Activated naive CD8-positive, alpha-beta T cell (primary cell): ENCODE data around the gene REPIN1.
A peak's percentile ranks its signal among the peaks of the same experiment; 100 is the strongest.

Source experiments
- H3K27ac Mint-ChIP-seq: one replicate; pipeline ENCODE4 v1.8.0; 2021; ENCODE audit warnings: mixed read lengths
- H3K27me3 Mint-ChIP-seq: one replicate; pipeline ENCODE4 v1.8.0; 2021; ENCODE audit warnings: mixed read lengths
- H3K36me3 Mint-ChIP-seq: one replicate; pipeline ENCODE4 v1.8.0; 2021; ENCODE audit warnings: mixed read lengths
- H3K4me1 Mint-ChIP-seq: one replicate; pipeline ENCODE4 v1.8.0; 2021; ENCODE audit warnings: low read depth, mixed read lengths
- H3K4me3 Mint-ChIP-seq: one replicate; pipeline ENCODE4 v1.8.0; 2021; ENCODE audit warnings: mild to moderate bottlenecking, mixed read lengths
- H3K9me3 Mint-ChIP-seq: one replicate; pipeline ENCODE4 v1.8.0; 2021; ENCODE audit warnings: low read depth, mixed read lengths

Gene REPIN1

GRCh38 chr7:150343225-150343624 is 25.4 kb upstream of the REPIN1 start:
- peaks cover 4% of the 10 kb centered on the region for H3K27me3 Mint-ChIP-seq

GRCh38 chr7:150344299-150344698 is 24.3 kb upstream of the REPIN1 start:
- H3K27ac Mint-ChIP-seq: no peak overlapping the region
- H3K4me1 Mint-ChIP-seq: peaks cover 11% of the 10 kb centered on the region
- no peaks in the 10 kb centered on the region for H3K9me3 Mint-ChIP-seq
- H3K36me3 Mint-ChIP-seq: peaks cover 2% of the 10 kb centered on the region
- peaks cover 4% of the 10 kb centered on the region for H3K27me3 Mint-ChIP-seq
- no peak overlapping the region for H3K4me3 Mint-ChIP-seq

More at GRCh38 chr7:150343225-150343624, 25.4 kb upstream of the REPIN1 start:
- H3K27ac Mint-ChIP-seq: no peak overlapping the region
- H3K36me3 Mint-ChIP-seq: peaks cover 2% of the 10 kb centered on the region
- H3K9me3 Mint-ChIP-seq: no peaks in the 10 kb centered on the region
- H3K4me1 Mint-ChIP-seq: peaks cover 12% of the 10 kb centered on the region
- H3K4me3 Mint-ChIP-seq: no peak overlapping the region

- Mint-ChIP-seq H3K27ac (no peak overlapping the region), H3K4me3 (no peak overlapping the region), H3K36me3 (peaks cover 2% of the 10 kb centered on the region), H3K27me3 (peaks cover 4% of the 10 kb centered on the region), H3K4me1 (peaks cover 6% of the 10 kb centered on the region), H3K9me3 (no peaks in the 10 kb centered on the region)
Measured at GRCh38 chr7:150345012-150345411, 23.6 kb upstream of the REPIN1 start.

GRCh38 chr7:150346922-150347321 is 21.7 kb upstream of the REPIN1 start:
- no peak overlapping the region for H3K4me3 Mint-ChIP-seq

GRCh38 chr7:150351587-150352194 is 16.9 kb upstream of the REPIN1 start:
- Mint-ChIP-seq H3K4me3 (no peak overlapping the region), H3K9me3 (no peaks in the 10 kb centered on the region), H3K27ac (no peak overlapping the region)

More at GRCh38 chr7:150346922-150347321, 21.7 kb upstream of the REPIN1 start:
- H3K4me1 Mint-ChIP-seq: peaks cover 1% of the 10 kb centered on the region
- no peak overlapping the region for H3K27ac Mint-ChIP-seq
- H3K27me3 Mint-ChIP-seq: peaks cover 4% of the 10 kb centered on the region
- H3K9me3 Mint-ChIP-seq: no peaks in the 10 kb centered on the region
- peaks cover 2% of the 10 kb centered on the region for H3K36me3 Mint-ChIP-seq

GRCh38 chr7:150355666-150356059 is 13.0 kb upstream of the REPIN1 start:
- H3K27ac Mint-ChIP-seq: peak overlapping the region; percentile 54
- H3K4me3 Mint-ChIP-seq: no peak overlapping the region
- peaks cover 40% of the 10 kb centered on the region for H3K4me1 Mint-ChIP-seq
- no peaks in the 10 kb centered on the region for H3K36me3 Mint-ChIP-seq
- no peaks in the 10 kb centered on the region for H3K9me3 Mint-ChIP-seq
- no peaks in the 10 kb centered on the region for H3K27me3 Mint-ChIP-seq

More at GRCh38 chr7:150351587-150352194, 16.9 kb upstream of the REPIN1 start:
- no peaks in the 10 kb centered on the region for H3K27me3 Mint-ChIP-seq
- H3K4me1 Mint-ChIP-seq: peaks cover 8% of the 10 kb centered on the region
- H3K36me3 Mint-ChIP-seq: no peaks in the 10 kb centered on the region

GRCh38 chr7:150356265-150356897 is 12.2 kb upstream of the REPIN1 start:
- H3K36me3 Mint-ChIP-seq: no peaks in the 10 kb centered on the region

GRCh38 chr7:150357270-150357669 is 11.4 kb upstream of the REPIN1 start:
- Mint-ChIP-seq H3K4me3 (peak overlapping the region; percentile 78), H3K27me3 (no peaks in the 10 kb centered on the region), H3K9me3 (no peaks in the 10 kb centered on the region), H3K4me1 (peaks cover 41% of the 10 kb centered on the region), H3K27ac (peak overlapping the region; percentile 92), H3K36me3 (no peaks in the 10 kb centered on the region)

More at GRCh38 chr7:150356265-150356897, 12.2 kb upstream of the REPIN1 start:
- H3K27me3 Mint-ChIP-seq: no peaks in the 10 kb centered on the region
- peaks cover 40% of the 10 kb centered on the region for H3K4me1 Mint-ChIP-seq
- H3K9me3 Mint-ChIP-seq: no peaks in the 10 kb centered on the region
- H3K27ac Mint-ChIP-seq: no peak overlapping the region
- H3K4me3 Mint-ChIP-seq: peak overlapping the region; percentile 23

GRCh38 chr7:150357771-150358427 is 10.7 kb upstream of the REPIN1 start:
- Mint-ChIP-seq H3K36me3 (no peaks in the 10 kb centered on the region), H3K27ac (peak overlapping the region; percentile 92), H3K4me1 (peaks cover 46% of the 10 kb centered on the region), H3K9me3 (no peaks in the 10 kb centered on the region), H3K4me3 (peak overlapping the region; percentile 78), H3K27me3 (no peaks in the 10 kb centered on the region)

- Mint-ChIP-seq H3K27ac (peak overlapping the region; percentile 92), H3K4me1 (peaks cover 46% of the 10 kb centered on the region)
Measured at GRCh38 chr7:150358433-150358832, 10.2 kb upstream of the REPIN1 start.

GRCh38 chr7:150358988-150359621 is 9.5 kb upstream of the REPIN1 start:
- no peaks in the 10 kb centered on the region for H3K36me3 Mint-ChIP-seq
- no peak overlapping the region for H3K4me3 Mint-ChIP-seq
- H3K9me3 Mint-ChIP-seq: no peaks in the 10 kb centered on the region
- peaks cover 50% of the 10 kb centered on the region for H3K4me1 Mint-ChIP-seq
- H3K27me3 Mint-ChIP-seq: no peaks in the 10 kb centered on the region
- H3K27ac Mint-ChIP-seq: peak overlapping the region; percentile 92

More at GRCh38 chr7:150358433-150358832, 10.2 kb upstream of the REPIN1 start:
- H3K9me3 Mint-ChIP-seq: no peaks in the 10 kb centered on the region
- H3K4me3 Mint-ChIP-seq: no peak overlapping the region
- H3K36me3 Mint-ChIP-seq: no peaks in the 10 kb centered on the region
- no peaks in the 10 kb centered on the region for H3K27me3 Mint-ChIP-seq

- H3K4me3 Mint-ChIP-seq: no peak overlapping the region
- H3K9me3 Mint-ChIP-seq: no peaks in the 10 kb centered on the region
- H3K27me3 Mint-ChIP-seq: no peaks in the 10 kb centered on the region
- H3K4me1 Mint-ChIP-seq: peaks cover 55% of the 10 kb centered on the region
- no peaks in the 10 kb centered on the region for H3K36me3 Mint-ChIP-seq
- peak overlapping the region; percentile 35 for H3K27ac Mint-ChIP-seq
Measured at GRCh38 chr7:150359622-150360362, 8.8 kb upstream of the REPIN1 start.

GRCh38 chr7:150360363-150361058 is 8.1 kb upstream of the REPIN1 start:
- H3K4me3 Mint-ChIP-seq: no peak overlapping the region
- H3K27ac Mint-ChIP-seq: peak overlapping the region; percentile 35
- peaks cover 59% of the 10 kb centered on the region for H3K4me1 Mint-ChIP-seq
- no peaks in the 10 kb centered on the region for H3K9me3 Mint-ChIP-seq
- no peaks in the 10 kb centered on the region for H3K27me3 Mint-ChIP-seq
- H3K36me3 Mint-ChIP-seq: no peaks in the 10 kb centered on the region

- Mint-ChIP-seq H3K4me3 (no peak overlapping the region), H3K27me3 (no peaks in the 10 kb centered on the region), H3K4me1 (peaks cover 63% of the 10 kb centered on the region), H3K27ac (no peak overlapping the region), H3K36me3 (no peaks in the 10 kb centered on the region), H3K9me3 (no peaks in the 10 kb centered on the region)
Measured at GRCh38 chr7:150361402-150361801, 7.2 kb upstream of the REPIN1 start.
